IMR-90 (cell line): ENCODE measurements around the gene RBM44.

Experiments
- CTCF ChIP-seq: conservative IDR thresholded peaks from 2 replicates; pipeline ENCODE4 v1.5.1; 2012; ENCODE audit warnings: mild to moderate bottlenecking, low read depth, low read length, improper control_type of control experiment
- ELK1 ChIP-seq: fragments of 150-350 bp; IDR thresholded peaks from 2 replicates; pipeline ENCODE4 v1.6.1; 2016; ENCODE audit warnings: low read depth, mild to moderate bottlenecking, low read length, moderate library complexity, borderline replicate concordance
- FOS ChIP-seq: fragments of 150-350 bp; IDR thresholded peaks from 2 replicates; pipeline ENCODE4 v1.6.1; 2016; ENCODE audit warnings: low read depth, low read length
- MAZ ChIP-seq: IDR thresholded peaks from 2 replicates; pipeline ENCODE4 v1.6.1; 2012; ENCODE audit warnings: low read depth, mild to moderate bottlenecking, low read length, improper control_type of control experiment, moderate library complexity, borderline replicate concordance
- POLR2A ChIP-seq: IDR thresholded peaks from 2 replicates; pipeline ENCODE4 v1.6.1; 2012; ENCODE audit warnings: mild to moderate bottlenecking, low read depth, low read length

GRCh38 chr2:237765875-237766274 is 32.7 kb upstream of the RBM44 start:
- TF ChIP-seq CTCF (no peak), ELK1 (no peak), POLR2A (no peak), FOS (no peak), MAZ (no peak)
